ENCODE measurements around the gene SLC39A11. TPM values are rescaled to one million over a fixed set of nuclear protein-coding genes. Genes with fewer than 3 reads are reported as not detected.

The SLC39A11 gene
- total RNA-seq, 1 donor from 2014 or later, result 16.3 TPM

DNA sequence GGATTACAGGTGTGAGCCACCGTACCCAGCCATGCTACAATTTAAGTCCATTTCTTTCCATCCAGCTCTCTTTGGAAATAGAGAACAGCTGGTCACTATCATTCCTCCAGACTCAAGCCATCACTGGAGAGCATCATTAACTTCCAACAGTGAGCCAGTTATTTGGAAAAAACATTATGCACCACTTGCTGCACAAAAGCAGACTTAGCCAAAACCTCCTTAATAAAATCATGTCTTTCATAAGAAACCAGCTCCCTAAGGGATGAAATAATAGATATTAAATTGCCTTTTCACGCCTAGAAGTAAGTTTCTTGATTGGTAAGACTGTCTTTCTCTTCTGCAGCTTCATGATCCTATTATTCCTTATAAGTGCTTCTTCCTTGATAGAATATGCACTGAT is 17.9 kb downstream of the SLC39A11 start:
- H3K27me3 Mint-ChIP-seq (ENCODE audit: unreplicated experiment), result no peaks in the 10 kb centered on the region
- H3K27ac Mint-ChIP-seq (ENCODE audit: unreplicated experiment), result no peak overlapping the region
- H3K9me3 Mint-ChIP-seq (ENCODE audit: unreplicated experiment), result peaks cover 3% of the 10 kb centered on the region
- H3K36me3 Mint-ChIP-seq (ENCODE audit: unreplicated experiment), result peaks cover 9% of the 10 kb centered on the region
- DNase-seq, result no peak
- H3K4me3 Mint-ChIP-seq (ENCODE audit: unreplicated experiment), result no peak overlapping the region
- peaks cover 10% of the 10 kb centered on the region for H3K4me1 Mint-ChIP-seq (ENCODE audit: low read depth, unreplicated experiment)
- TF ChIP-seq, protein P1, sequence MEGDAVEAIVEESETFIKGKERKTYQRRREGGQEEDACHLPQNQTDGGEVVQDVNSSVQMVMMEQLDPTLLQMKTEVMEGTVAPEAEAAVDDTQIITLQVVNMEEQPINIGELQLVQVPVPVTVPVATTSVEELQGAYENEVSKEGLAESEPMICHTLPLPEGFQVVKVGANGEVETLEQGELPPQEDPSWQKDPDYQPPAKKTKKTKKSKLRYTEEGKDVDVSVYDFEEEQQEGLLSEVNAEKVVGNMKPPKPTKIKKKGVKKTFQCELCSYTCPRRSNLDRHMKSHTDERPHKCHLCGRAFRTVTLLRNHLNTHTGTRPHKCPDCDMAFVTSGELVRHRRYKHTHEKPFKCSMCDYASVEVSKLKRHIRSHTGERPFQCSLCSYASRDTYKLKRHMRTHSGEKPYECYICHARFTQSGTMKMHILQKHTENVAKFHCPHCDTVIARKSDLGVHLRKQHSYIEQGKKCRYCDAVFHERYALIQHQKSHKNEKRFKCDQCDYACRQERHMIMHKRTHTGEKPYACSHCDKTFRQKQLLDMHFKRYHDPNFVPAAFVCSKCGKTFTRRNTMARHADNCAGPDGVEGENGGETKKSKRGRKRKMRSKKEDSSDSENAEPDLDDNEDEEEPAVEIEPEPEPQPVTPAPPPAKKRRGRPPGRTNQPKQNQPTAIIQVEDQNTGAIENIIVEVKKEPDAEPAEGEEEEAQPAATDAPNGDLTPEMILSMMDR (IDR thresholded peaks at IDR 0.05; ENCODE audit: partially characterized antibody, unreplicated experiment), result no peak

DNA sequence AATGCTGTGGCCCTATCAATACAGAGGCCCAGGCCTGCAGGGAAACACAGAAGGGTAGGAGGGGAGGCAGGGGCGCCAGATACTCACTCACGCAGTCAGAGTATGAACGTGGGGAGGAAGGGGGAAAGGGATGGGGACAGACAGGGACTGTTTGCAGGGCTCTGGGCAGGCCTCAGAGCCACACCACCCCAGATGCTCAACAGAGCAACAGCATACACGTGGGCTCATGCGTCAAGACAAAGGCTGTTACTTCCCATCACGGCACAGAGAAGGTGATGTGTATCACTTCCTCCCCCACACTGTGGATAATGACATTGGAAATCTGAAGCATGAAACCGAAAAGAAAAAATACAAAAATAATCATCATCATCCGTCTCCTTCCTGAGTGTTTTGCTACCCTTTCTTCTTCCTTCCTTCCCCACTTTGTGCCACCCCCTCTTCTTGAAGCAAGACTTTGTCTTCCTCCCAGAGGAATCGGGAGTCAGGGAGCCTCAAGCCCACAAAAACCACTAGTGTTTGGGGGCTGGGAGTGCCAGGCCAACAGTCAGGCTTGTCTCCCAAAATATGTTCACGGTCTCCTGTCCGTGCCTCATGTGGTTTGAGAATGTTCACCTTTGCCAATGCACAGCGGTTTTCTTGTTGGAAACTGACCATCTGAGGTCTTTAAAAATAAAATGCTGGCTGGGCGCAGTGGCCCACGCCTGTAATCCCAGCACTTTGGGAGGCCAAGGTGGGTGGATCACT is 20.1 kb downstream of the SLC39A11 start:
- peaks cover 5% of the 10 kb centered on the region for H3K36me3 Mint-ChIP-seq (ENCODE audit: unreplicated experiment)
- DNase-seq, result no peak
- no peak overlapping the region for H3K4me3 Mint-ChIP-seq (ENCODE audit: unreplicated experiment)
- TF ChIP-seq, protein P1 (IDR thresholded peaks at IDR 0.05; ENCODE audit: partially characterized antibody, unreplicated experiment), result no peak
- H3K4me1 Mint-ChIP-seq (ENCODE audit: low read depth, unreplicated experiment), result peaks cover 20% of the 10 kb centered on the region
- H3K27ac Mint-ChIP-seq (ENCODE audit: unreplicated experiment), result no peak overlapping the region
- H3K9me3 Mint-ChIP-seq (ENCODE audit: unreplicated experiment), result peaks cover 5% of the 10 kb centered on the region
- no peaks in the 10 kb centered on the region for H3K27me3 Mint-ChIP-seq (ENCODE audit: unreplicated experiment)

DNA sequence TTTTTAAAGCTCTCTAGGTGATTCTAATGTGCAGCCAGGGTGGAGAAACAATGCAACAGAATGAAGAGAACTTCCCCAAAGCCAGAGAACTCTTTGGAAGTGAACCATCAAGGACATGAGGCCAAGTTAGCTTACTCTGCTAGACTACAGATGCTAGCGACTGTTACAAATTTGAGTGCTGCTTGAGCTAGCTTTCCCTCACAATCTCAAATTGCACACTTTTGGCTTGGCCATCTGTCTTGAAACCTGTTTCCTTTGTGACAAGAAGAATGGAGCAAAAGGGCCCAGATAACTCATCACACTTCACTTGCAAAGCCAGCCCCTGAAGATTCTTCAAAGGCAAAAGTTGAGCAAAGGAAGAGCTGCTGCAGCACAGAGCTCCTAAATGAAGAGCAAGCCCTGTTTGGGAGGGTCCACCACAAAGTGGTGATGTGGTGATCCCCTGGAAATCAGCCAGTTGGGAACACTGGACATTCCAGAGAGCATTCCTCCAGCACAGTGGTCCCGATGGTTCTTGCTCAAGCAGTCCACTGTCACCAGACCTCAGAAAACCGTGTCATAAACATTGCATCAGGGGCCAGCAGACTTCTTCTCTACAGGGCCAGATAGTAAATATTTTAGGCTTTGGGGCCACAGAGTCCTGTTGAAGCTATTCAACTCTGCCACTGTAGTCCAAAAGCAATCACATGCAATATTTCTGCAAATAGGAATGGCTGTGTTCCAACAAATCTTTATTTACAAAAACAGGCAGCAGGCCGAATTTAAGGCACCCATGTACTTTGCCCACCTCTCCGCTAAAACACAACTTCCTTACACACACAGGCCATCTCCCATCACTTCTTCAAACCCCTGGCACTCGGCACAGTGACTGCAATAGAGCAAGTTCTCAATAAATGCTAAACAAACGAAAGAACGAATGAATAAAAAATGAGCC is 21.2 kb downstream of the SLC39A11 start:
- Mint-ChIP-seq H3K36me3 (ENCODE audit: unreplicated experiment) (peaks cover 5% of the 10 kb centered on the region), H3K4me1 (ENCODE audit: low read depth, unreplicated experiment) (peaks cover 20% of the 10 kb centered on the region), H3K27ac (ENCODE audit: unreplicated experiment) (no peak overlapping the region), H3K9me3 (ENCODE audit: unreplicated experiment) (peaks cover 5% of the 10 kb centered on the region), H3K4me3 (ENCODE audit: unreplicated experiment) (no peak overlapping the region), H3K27me3 (ENCODE audit: unreplicated experiment) (peaks cover 2% of the 10 kb centered on the region)
- no peak for DNase-seq
- TF ChIP-seq, protein P1 (IDR thresholded peaks at IDR 0.05; ENCODE audit: partially characterized antibody, unreplicated experiment), result no peak

DNA sequence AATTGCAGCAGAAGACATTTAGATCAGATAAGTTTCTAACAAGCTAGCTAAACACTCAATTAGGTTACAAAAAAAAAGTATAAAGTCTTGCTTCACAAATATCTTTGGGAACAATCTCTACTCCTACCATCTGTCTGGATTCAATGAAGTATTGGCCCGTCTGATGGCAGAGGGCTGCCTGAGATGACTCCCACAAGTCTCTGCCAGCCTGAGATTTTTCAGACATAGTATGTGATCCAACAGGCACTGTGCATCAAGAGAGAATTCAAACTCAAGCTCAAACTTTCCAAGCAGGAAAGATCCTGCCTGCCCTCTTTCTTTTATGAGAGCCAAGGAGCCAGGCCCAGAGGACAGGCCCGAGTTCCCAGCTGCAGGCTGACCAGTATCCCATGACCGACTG is 22.6 kb downstream of the SLC39A11 start:
- Mint-ChIP-seq H3K36me3 (ENCODE audit: unreplicated experiment) (peaks cover 5% of the 10 kb centered on the region), H3K27ac (ENCODE audit: unreplicated experiment) (no peak overlapping the region), H3K4me1 (ENCODE audit: low read depth, unreplicated experiment) (peaks cover 20% of the 10 kb centered on the region), H3K9me3 (ENCODE audit: unreplicated experiment) (peaks cover 5% of the 10 kb centered on the region), H3K27me3 (ENCODE audit: unreplicated experiment) (peaks cover 2% of the 10 kb centered on the region), H3K4me3 (ENCODE audit: unreplicated experiment) (no peak overlapping the region)
- no peak for DNase-seq
- TF ChIP-seq, protein P1 (IDR thresholded peaks at IDR 0.05; ENCODE audit: partially characterized antibody, unreplicated experiment), result no peak
